ENCODE measurements around the gene GRM8.

Gene GRM8

GRCh38 chr7:126856691-126857291 lies 395.9 kb downstream of the GRM8 start:
- DNase-seq (ENCODE audit: low read depth), result no peak
- no peak overlapping the region for H3K4me3 ChIP-seq (ENCODE audit: low read depth, low read length)
- TF ChIP-seq CTCF (IDR thresholded peaks at IDR 0.05; ENCODE audit: low read depth, low read length, missing control alignments), result peak; percentile 47
- in situ Hi-C loops (cut with HindIII; ENCODE audit: low sequenced_read_pairs), result no loop called here

DNA sequence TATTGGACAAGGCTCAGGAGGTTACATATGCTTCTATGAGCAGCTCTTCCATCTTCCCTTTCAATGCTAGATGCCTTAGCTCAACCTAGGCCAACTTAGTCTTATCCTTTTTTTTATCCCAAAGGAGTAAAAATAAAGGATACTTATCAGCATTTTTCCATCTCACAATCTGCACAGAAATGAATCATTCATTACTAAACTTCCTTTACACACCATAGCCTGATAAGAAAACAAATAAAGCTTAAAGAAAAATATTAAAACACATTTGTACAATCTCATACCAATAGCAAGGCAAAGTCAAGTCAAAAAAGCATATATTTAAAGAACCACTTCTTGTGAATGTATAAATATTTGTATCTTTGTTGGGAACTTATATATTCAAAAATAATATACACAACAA lies 407.4 kb downstream of the GRM8 start:
- no peak for DNase-seq (ENCODE audit: low read depth)
- H3K4me3 ChIP-seq (ENCODE audit: low read depth, low read length), result no peak overlapping the region
- no peak for TF ChIP-seq CTCF (IDR thresholded peaks at IDR 0.05; ENCODE audit: low read depth, low read length, missing control alignments)
- in situ Hi-C loops (cut with HindIII; ENCODE audit: low sequenced_read_pairs), result no loop called here

DNA sequence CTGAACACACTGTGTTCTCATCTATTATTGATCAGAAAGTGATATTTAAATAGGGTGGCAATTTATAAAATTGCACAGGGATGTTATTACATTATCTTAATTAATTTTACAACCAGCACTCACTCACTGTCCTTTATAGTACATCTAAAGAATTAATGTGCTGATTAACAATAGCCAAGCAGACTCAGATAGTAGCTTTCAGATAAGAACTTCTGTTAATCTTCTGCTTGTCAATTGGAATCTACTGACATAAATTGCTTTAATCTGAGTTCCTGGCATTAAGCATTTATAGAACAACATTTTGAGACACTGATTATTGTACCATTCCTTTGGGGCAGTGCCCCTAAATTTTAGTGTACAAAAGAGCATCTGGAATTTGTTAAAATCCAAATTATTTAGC lies 408.9 kb downstream of the GRM8 start:
- no peak for TF ChIP-seq CTCF (IDR thresholded peaks at IDR 0.05; ENCODE audit: low read depth, low read length, missing control alignments)
- in situ Hi-C loops (cut with HindIII; ENCODE audit: low sequenced_read_pairs), result no loop called here

DNA sequence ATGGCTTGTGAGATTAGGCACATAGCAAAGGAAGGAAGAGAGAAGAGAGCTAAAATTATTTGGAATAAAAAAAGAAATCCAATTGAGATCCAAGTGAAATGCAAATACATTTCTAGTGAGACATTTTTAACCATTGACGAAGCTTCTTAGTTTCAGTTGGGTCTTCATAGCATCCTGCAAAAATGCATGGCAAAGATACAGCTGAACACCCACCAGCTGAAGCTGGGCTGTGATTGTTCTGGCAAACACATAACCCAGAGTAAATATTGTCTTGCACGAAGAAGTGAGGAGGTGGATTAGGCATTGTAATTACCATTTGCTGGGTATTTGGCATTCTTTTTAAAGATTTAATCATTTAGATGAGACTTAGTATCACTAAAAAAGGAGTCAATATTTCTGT lies 409.4 kb downstream of the GRM8 start:
- H3K4me3 ChIP-seq (ENCODE audit: low read depth, low read length), result no peak overlapping the region
- in situ Hi-C loops (cut with HindIII; ENCODE audit: low sequenced_read_pairs), result no loop called here
- no peak for DNase-seq (ENCODE audit: low read depth)
- TF ChIP-seq CTCF (IDR thresholded peaks at IDR 0.05; ENCODE audit: low read depth, low read length, missing control alignments), result no peak

More for the DNA sequence above, 408.9 kb downstream of the GRM8 start:
- no peak overlapping the region for H3K4me3 ChIP-seq (ENCODE audit: low read depth, low read length)
- DNase-seq (ENCODE audit: low read depth), result no peak

GRCh38 chr7:126842451-126842850 lies 410.3 kb downstream of the GRM8 start:
- no peak for TF ChIP-seq CTCF (IDR thresholded peaks at IDR 0.05; ENCODE audit: low read depth, low read length, missing control alignments)

DNA sequence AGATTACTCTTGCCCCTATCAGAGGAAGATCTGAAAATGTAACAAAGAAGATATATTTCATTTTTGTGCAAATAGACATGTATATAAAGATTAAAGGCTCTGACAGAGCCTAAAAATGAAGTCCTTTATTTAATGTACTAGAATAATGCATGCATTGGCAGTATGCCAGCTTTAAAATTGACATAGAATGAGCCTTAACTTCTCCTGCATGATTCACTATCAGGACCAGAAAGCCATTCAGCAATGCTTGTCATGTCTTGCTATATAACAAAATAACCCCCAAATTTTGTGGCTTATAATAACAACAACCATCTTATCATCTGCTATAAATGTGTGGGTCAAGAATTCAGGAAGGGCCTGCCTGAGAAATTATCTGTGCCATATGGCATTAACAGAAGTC lies 411.9 kb downstream of the GRM8 start:
- DNase-seq (ENCODE audit: low read depth), result no peak
- TF ChIP-seq CTCF (IDR thresholded peaks at IDR 0.05; ENCODE audit: low read depth, low read length, missing control alignments), result no peak
- in situ Hi-C loops (cut with HindIII; ENCODE audit: low sequenced_read_pairs), result no loop called here
- no peak overlapping the region for H3K4me3 ChIP-seq (ENCODE audit: low read depth, low read length)

More at GRCh38 chr7:126842451-126842850, 410.3 kb downstream of the GRM8 start:
- DNase-seq (ENCODE audit: low read depth), result no peak
- in situ Hi-C loops (cut with HindIII; ENCODE audit: low sequenced_read_pairs), result no loop called here
- no peak overlapping the region for H3K4me3 ChIP-seq (ENCODE audit: low read depth, low read length)

All from astrocyte of the cerebellum (primary cell).